ENCODE data around the gene ERCC6L2. TPM values are rescaled to one million over a fixed set of nuclear protein-coding genes. Genes with fewer than 3 reads are reported as not detected.

Gene ERCC6L2
- total RNA-seq, 1 experiment from 2014 or later, result 39.7 TPM

- CTCF ChIA-PET, result no interaction called here
- Histone ChIP-seq H3K9me3 (ENCODE audit: control insufficient read depth, insufficient read depth, low read depth, low read length) (0 out of 2 replicates have a peak, but pooled peaks cover 4% of the 10 kb centered on the region), H3K27ac (ENCODE audit: low read length) (no peak overlapping the region), H3K36me3 (ENCODE audit: control insufficient read depth, insufficient read depth, low read length) (no peaks in the 10 kb centered on the region; the same call in 1 of the 2 replicates), H3K4me1 (ENCODE audit: control insufficient read depth, insufficient read depth, low read length) (no peaks in the 10 kb centered on the region), H3K27me3 (ENCODE audit: control insufficient read depth, insufficient read depth, low read length) (no peaks in the 10 kb centered on the region), H3K4me3 (ENCODE audit: low read depth in 2 of 2, low read length in 2 of 2) (no peak overlapping the region)
- ATAC-seq (no peak), DNase-seq (ENCODE audit: low read depth, low spot score) (no peak)
- BruUV-seq (replicated peaks), result no TSS peak
- intact Hi-C loops (cut with micrococcal nuclease; ENCODE audit: unreplicated experiment) (no loop called here), in situ Hi-C loops (cut with HindIII; ENCODE audit: low pct_unique_long_range_greater_than_20kb, low sequenced_read_pairs) (no loop called here)
- TF ChIP-seq TCF7L2 (IDR thresholded peaks at IDR 0.05; ENCODE audit: low read depth, low read length), result no peak
- no peak for TF ChIP-seq CTCF (IDR thresholded peaks at IDR 0.05)
- no peak for TF ChIP-seq POLR2AphosphoS5 (IDR thresholded peaks at IDR 0.05; ENCODE audit: low read depth, low read length)
- TF ChIP-seq SIN3A (IDR thresholded peaks at IDR 0.05; ENCODE audit: borderline replicate concordance, insufficient read depth, low read depth, low read length), result no peak
- no peak for TF ChIP-seq REST (IDR thresholded peaks at IDR 0.05; ENCODE audit: insufficient read depth in 1 of 2, low read depth in 2 of 2, low read length in 1 of 2)
- POLR2A ChIA-PET, result no interaction called here
Measured at GRCh38 chr9:95952471-95952870, 77.0 kb downstream of the ERCC6L2 start.

GRCh38 chr9:95953986-95954385 lies 78.5 kb downstream of the ERCC6L2 start:
- H3K36me3 ChIP-seq (ENCODE audit: control insufficient read depth, insufficient read depth, low read length), result no peaks in the 10 kb centered on the region; the same call in 1 of the 2 replicates
- TF ChIP-seq POLR2AphosphoS5 (IDR thresholded peaks at IDR 0.05; ENCODE audit: low read depth, low read length) (no peak), SIN3A (IDR thresholded peaks at IDR 0.05; ENCODE audit: borderline replicate concordance, insufficient read depth, low read depth, low read length) (no peak), CTCF (IDR thresholded peaks at IDR 0.05) (no peak), REST (IDR thresholded peaks at IDR 0.05; ENCODE audit: insufficient read depth in 1 of 2, low read depth in 2 of 2, low read length in 1 of 2) (no peak), TCF7L2 (IDR thresholded peaks at IDR 0.05; ENCODE audit: low read depth, low read length) (no peak)
- no peaks in the 10 kb centered on the region for H3K27me3 ChIP-seq (ENCODE audit: control insufficient read depth, insufficient read depth, low read length)
- H3K27ac ChIP-seq (ENCODE audit: low read length), result no peak overlapping the region
- intact Hi-C loops (cut with micrococcal nuclease; ENCODE audit: unreplicated experiment) (no loop called here), in situ Hi-C loops (cut with HindIII; ENCODE audit: low pct_unique_long_range_greater_than_20kb, low sequenced_read_pairs) (no loop called here)
- H3K4me3 ChIP-seq (ENCODE audit: low read depth in 2 of 2, low read length in 2 of 2), result no peak overlapping the region
- no peaks in the 10 kb centered on the region for H3K9me3 ChIP-seq (ENCODE audit: control insufficient read depth, insufficient read depth, low read depth, low read length)
- POLR2A ChIA-PET, result no interaction called here
- BruUV-seq (replicated peaks), result no TSS peak
- no peak for ATAC-seq
- no peaks in the 10 kb centered on the region for H3K4me1 ChIP-seq (ENCODE audit: control insufficient read depth, insufficient read depth, low read length)
- CTCF ChIA-PET, result no interaction called here
- no peak for DNase-seq (ENCODE audit: low read depth, low spot score)
